Measurements from ENCODE around the gene OMP. TPM values are rescaled to one million over a fixed set of nuclear protein-coding genes. Genes with fewer than 3 reads are reported as not detected.

Gene OMP
- total RNA-seq, 1 experiment from 2014 or later: 1.4 TPM

DNA sequence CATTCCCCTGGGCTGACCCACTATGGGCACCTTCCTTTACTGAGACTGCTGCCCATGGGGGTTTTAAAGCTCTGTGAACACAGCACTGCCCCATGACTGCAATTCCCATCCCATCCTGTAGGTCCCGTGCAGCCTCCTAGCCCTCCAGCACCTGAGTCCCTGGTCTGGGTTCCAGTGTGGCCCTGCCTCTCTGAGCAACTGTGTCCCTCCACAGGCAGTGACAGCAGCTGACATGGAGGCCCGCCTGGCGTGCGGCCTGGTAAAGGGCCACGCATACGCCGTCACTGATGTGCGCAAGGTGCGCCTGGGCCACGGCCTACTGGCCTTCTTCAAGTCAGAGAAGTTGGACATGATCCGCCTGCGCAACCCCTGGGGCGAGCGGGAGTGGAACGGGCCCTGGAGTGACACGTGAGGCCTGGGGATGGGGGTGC is 12.6 kb downstream of the OMP start:
- no peak overlapping the region for H3K4me3 ChIP-seq
- H3K27ac ChIP-seq: no peak overlapping the region
- DNase-seq: no peak
- intact Hi-C loops (cut with micrococcal nuclease; ENCODE audit: unreplicated experiment): no loop called here
- H3F3A ChIP-seq (ENCODE audit: insufficient read depth, low read depth): no peaks in the 10 kb centered on the region
- BruUV-seq (replicated peaks): no TSS peak
- POLR2A ChIA-PET (ENCODE audit: unreplicated experiment): interaction anchor here (0.6 kb wide), 1 partner anchor 359 kb away, joined by 3 read pairs; the partner anchor contains the start of gene PAK1
- no peaks in the 10 kb centered on the region for H3K27me3 ChIP-seq (ENCODE audit: insufficient read depth, low read depth)
- no peaks in the 10 kb centered on the region for H3K79me2 ChIP-seq (ENCODE audit: low read depth)
- H4K20me1 ChIP-seq (ENCODE audit: insufficient read depth): no peaks in the 10 kb centered on the region; the same call in 1 of the 2 replicates
- CTCF ChIA-PET: interaction anchor here (0.8 to 1.0 kb wide), 2 partner anchors 24 to 68 kb away, joined by 3 to 7 read pairs; no protein-coding TSS in a partner anchor
- no peak overlapping the region for H3K4me2 ChIP-seq
- peaks cover 3% of the 10 kb centered on the region; the same call in 1 of the 2 replicates for H3K4me1 ChIP-seq (replicated peaks; ENCODE audit: insufficient read depth)
- TF ChIP-seq EZH2 (IDR thresholded peaks at IDR 0.05; ENCODE audit: low read depth) (no peak), CTCF (conservative IDR thresholded peaks at IDR 0.05) (peak; percentile 49; the same call in 1 of the 2 replicates)
- H3K36me3 ChIP-seq (ENCODE audit: low read depth): no peaks in the 10 kb centered on the region
- no peaks in the 10 kb centered on the region for H3K9me3 ChIP-seq (ENCODE audit: insufficient read depth, low read depth)
- no peak overlapping the region for H2AFZ ChIP-seq
- H3K9me2 ChIP-seq (ENCODE audit: insufficient read depth): no peaks in the 10 kb centered on the region

GRCh38 chr11:77115956-77116355 is 13.3 kb downstream of the OMP start:
- Histone ChIP-seq H3K9me3 (ENCODE audit: insufficient read depth, low read depth) (no peaks in the 10 kb centered on the region), H2AFZ (no peak overlapping the region), H3K79me2 (ENCODE audit: low read depth) (no peaks in the 10 kb centered on the region), H3F3A (ENCODE audit: insufficient read depth, low read depth) (no peaks in the 10 kb centered on the region), H3K4me1 (replicated peaks; ENCODE audit: insufficient read depth) (peaks cover 3% of the 10 kb centered on the region; the same call in 1 of the 2 replicates), H3K4me3 (no peak overlapping the region), H3K27ac (no peak overlapping the region), H3K9me2 (ENCODE audit: insufficient read depth) (no peaks in the 10 kb centered on the region), H3K27me3 (ENCODE audit: insufficient read depth, low read depth) (no peaks in the 10 kb centered on the region), H3K4me2 (no peak overlapping the region), H4K20me1 (ENCODE audit: insufficient read depth) (no peaks in the 10 kb centered on the region; the same call in 1 of the 2 replicates), H3K36me3 (ENCODE audit: low read depth) (no peaks in the 10 kb centered on the region)
- TF ChIP-seq EZH2 (IDR thresholded peaks at IDR 0.05; ENCODE audit: low read depth) (no peak), CTCF (conservative IDR thresholded peaks at IDR 0.05) (no peak)
- no TSS peak for BruUV-seq (replicated peaks)
- ChIA-PET CTCF (interaction anchor here (0.8 kb wide), 1 partner anchor 25 kb away, joined by 3 read pairs; no protein-coding TSS in a partner anchor), POLR2A (ENCODE audit: unreplicated experiment) (interaction anchor here (0.6 kb wide), 1 partner anchor 71 kb away, joined by 7 read pairs; no protein-coding TSS in a partner anchor)
- no peak for DNase-seq
- intact Hi-C loops (cut with micrococcal nuclease; ENCODE audit: unreplicated experiment): no loop called here

GRCh38 chr11:77117492-77117891 is 14.9 kb downstream of the OMP start:
- peaks cover 3% of the 10 kb centered on the region; the same call in 1 of the 2 replicates for H3K4me1 ChIP-seq (replicated peaks; ENCODE audit: insufficient read depth)
- H3K4me2 ChIP-seq: no peak overlapping the region
- CTCF ChIA-PET: interaction anchor here (1.2 kb wide), 1 partner anchor 70 kb away, joined by 4 read pairs; no protein-coding TSS in a partner anchor
- H3K9me2 ChIP-seq (ENCODE audit: insufficient read depth): no peaks in the 10 kb centered on the region
- H3K4me3 ChIP-seq: no peak overlapping the region
- H3K79me2 ChIP-seq (ENCODE audit: low read depth): no peaks in the 10 kb centered on the region
- POLR2A ChIA-PET (ENCODE audit: unreplicated experiment): no interaction called here
- no peak overlapping the region for H2AFZ ChIP-seq
- TF ChIP-seq CTCF (conservative IDR thresholded peaks at IDR 0.05): no peak
- TF ChIP-seq EZH2 (IDR thresholded peaks at IDR 0.05; ENCODE audit: low read depth): no peak
- no peaks in the 10 kb centered on the region for H3K9me3 ChIP-seq (ENCODE audit: insufficient read depth, low read depth)
- H4K20me1 ChIP-seq (ENCODE audit: insufficient read depth): no peaks in the 10 kb centered on the region; the same call in 1 of the 2 replicates
- H3F3A ChIP-seq (ENCODE audit: insufficient read depth, low read depth): no peaks in the 10 kb centered on the region
- no peaks in the 10 kb centered on the region for H3K36me3 ChIP-seq (ENCODE audit: low read depth)
- DNase-seq: no peak
- intact Hi-C loops (cut with micrococcal nuclease; ENCODE audit: unreplicated experiment): no loop called here
- H3K27me3 ChIP-seq (ENCODE audit: insufficient read depth, low read depth): no peaks in the 10 kb centered on the region
- no TSS peak for BruUV-seq (replicated peaks)
- H3K27ac ChIP-seq: no peak overlapping the region

All from PC-9 (cell line).